ENCODE measurements around the gene MMRN1.

MMRN1 gene

DNA sequence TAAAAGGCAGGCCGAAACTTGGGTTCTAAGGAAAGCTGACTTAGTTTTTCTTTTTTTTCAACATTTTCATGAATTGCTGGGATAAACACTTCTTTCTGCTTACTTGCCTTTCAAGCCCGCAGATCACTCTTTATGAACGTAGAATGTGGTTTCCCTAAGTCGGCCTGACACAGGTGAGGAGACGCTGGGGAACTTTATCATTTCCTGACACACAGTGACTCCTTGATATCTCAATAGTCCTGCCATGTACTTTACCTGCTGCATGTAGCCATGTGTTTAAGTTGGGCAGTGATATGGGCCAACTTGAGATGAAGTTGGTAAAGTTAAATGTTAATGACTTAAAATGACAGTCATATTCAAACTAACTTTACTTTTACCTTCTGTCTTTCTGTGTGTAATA, 31.1 kb upstream of the MMRN1 start:
- TF ChIP-seq, protein P1, sequence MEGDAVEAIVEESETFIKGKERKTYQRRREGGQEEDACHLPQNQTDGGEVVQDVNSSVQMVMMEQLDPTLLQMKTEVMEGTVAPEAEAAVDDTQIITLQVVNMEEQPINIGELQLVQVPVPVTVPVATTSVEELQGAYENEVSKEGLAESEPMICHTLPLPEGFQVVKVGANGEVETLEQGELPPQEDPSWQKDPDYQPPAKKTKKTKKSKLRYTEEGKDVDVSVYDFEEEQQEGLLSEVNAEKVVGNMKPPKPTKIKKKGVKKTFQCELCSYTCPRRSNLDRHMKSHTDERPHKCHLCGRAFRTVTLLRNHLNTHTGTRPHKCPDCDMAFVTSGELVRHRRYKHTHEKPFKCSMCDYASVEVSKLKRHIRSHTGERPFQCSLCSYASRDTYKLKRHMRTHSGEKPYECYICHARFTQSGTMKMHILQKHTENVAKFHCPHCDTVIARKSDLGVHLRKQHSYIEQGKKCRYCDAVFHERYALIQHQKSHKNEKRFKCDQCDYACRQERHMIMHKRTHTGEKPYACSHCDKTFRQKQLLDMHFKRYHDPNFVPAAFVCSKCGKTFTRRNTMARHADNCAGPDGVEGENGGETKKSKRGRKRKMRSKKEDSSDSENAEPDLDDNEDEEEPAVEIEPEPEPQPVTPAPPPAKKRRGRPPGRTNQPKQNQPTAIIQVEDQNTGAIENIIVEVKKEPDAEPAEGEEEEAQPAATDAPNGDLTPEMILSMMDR (IDR thresholded peaks at IDR 0.05; ENCODE audit: insufficient read depth, low read length, poor library complexity, severe bottlenecking) = no peak

DNA sequence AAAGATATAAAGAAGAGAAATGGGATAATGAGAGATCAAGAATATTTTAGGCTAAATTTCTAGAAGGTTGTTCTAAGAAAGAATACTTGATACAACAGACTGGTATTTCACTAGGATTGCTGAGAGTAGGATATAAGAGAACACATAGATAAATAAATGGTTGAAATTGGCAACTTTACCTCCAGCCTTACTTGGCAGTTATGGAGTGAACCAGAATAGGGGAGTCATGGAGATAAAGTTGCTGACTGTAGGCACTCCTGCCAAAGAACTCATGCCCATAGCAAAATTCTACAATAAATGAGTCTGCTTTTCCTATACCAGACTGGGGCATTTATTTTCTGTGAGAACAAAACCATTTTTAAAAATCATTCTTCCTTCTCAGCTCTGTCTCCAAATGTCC, 26.4 kb upstream of the MMRN1 start:
- DNase-seq (ENCODE audit: extremely low read depth, insufficient read length) = no peak
- H3K27me3 ChIP-seq (replicated peaks; ENCODE audit: control insufficient read depth, insufficient read depth, low read length) = no peaks in the 10 kb centered on the region
- TF ChIP-seq, protein P1 (IDR thresholded peaks at IDR 0.05; ENCODE audit: insufficient read depth, low read length, poor library complexity, severe bottlenecking) = no peak
- H3K36me3 ChIP-seq (ENCODE audit: control insufficient read depth, insufficient read depth, low read length) = no peaks in the 10 kb centered on the region
- H3K4me3 ChIP-seq (replicated peaks; ENCODE audit: low read depth, low read length) = no peak overlapping the region

More for the DNA sequence above, 31.1 kb upstream of the MMRN1 start:
- DNase-seq (ENCODE audit: extremely low read depth, insufficient read length) = no peak
- Histone ChIP-seq H3K27me3 (replicated peaks; ENCODE audit: control insufficient read depth, insufficient read depth, low read length) (no peaks in the 10 kb centered on the region; the same call in 1 of the 2 replicates), H3K4me3 (replicated peaks; ENCODE audit: low read depth, low read length) (no peak overlapping the region), H3K36me3 (ENCODE audit: control insufficient read depth, insufficient read depth, low read length) (no peaks in the 10 kb centered on the region)

DNA sequence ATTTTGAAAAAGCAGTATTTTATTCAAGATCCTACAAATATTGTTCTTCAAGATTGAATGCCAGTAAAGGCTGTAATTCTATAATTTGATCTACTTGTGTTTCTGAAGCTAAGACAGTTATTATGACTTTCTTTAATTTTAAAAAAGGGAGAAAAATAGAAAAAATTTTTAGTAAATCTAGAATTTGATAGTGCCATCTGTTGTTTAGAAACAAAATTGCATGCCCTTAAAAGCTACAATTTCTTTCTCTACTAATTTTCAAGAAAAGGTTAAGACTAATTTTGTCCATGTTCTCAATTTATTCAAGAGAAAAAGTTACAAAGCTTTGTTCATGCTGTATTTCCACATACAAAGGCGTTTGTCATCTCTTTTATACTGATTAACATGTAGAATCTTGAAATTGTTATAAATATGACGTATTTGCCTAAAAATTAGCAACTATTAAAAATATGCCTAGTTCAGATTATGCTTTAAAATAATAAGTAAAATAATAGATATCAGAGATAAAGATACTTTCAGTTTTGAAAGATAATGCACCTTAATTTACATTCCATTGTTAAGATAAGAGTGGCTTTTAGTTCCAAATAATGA, 25.6 kb upstream of the MMRN1 start:
- TF ChIP-seq, protein P1 (IDR thresholded peaks at IDR 0.05; ENCODE audit: insufficient read depth, low read length, poor library complexity, severe bottlenecking) = peak; percentile 34
- Histone ChIP-seq H3K4me3 (replicated peaks; ENCODE audit: low read depth, low read length) (no peak overlapping the region), H3K36me3 (ENCODE audit: control insufficient read depth, insufficient read depth, low read length) (no peaks in the 10 kb centered on the region), H3K27me3 (replicated peaks; ENCODE audit: control insufficient read depth, insufficient read depth, low read length) (no peaks in the 10 kb centered on the region)
- DNase-seq (ENCODE audit: extremely low read depth, insufficient read length) = no peak

DNA sequence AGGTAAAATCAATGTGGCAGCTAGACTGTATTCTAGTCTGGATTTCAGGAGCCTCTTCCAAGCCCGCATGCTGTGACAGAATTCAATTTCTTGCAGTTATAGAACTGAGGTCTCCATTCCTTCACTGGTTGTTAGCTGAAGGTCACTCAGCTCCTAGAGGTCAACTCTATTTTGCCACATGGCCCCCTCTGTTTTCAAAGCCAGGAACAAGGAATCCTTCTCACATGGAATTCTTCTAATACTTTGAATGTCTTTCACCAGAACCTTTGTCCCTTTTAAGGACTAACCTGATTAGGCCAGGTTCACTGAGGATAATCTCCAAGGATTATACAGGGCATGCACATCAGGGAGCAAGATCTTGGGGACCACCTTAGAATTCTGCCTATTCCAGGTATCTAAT, 23.4 kb upstream of the MMRN1 start:
- Histone ChIP-seq H3K4me3 (replicated peaks; ENCODE audit: low read depth, low read length) (no peak overlapping the region), H3K27me3 (replicated peaks; ENCODE audit: control insufficient read depth, insufficient read depth, low read length) (no peaks in the 10 kb centered on the region), H3K36me3 (ENCODE audit: control insufficient read depth, insufficient read depth, low read length) (no peaks in the 10 kb centered on the region)
- DNase-seq (ENCODE audit: extremely low read depth, insufficient read length) = no peak
- TF ChIP-seq, protein P1 (IDR thresholded peaks at IDR 0.05; ENCODE audit: insufficient read depth, low read length, poor library complexity, severe bottlenecking) = no peak

DNA sequence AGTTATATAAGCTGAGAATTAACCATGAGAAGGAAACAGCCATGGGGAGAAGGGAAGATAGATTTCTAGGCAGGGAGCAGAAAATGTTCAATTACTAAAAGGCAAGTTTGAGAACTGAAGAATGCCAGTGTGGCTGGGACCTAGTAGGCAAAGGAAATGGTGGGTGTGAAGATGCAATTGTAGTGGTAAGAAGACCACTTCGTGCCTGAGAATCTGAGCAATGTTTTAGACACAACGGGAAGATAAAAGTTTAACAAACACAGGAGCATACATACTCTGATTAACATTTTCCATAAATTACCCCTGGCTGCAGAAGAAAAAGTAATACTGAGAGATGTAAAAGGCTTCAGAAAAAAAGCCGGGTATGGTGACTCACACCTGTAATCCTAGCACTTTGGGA, 18.1 kb upstream of the MMRN1 start:
- Histone ChIP-seq H3K36me3 (ENCODE audit: control insufficient read depth, insufficient read depth, low read length) (no peaks in the 10 kb centered on the region), H3K4me3 (replicated peaks; ENCODE audit: low read depth, low read length) (no peak overlapping the region), H3K27me3 (replicated peaks; ENCODE audit: control insufficient read depth, insufficient read depth, low read length) (no peaks in the 10 kb centered on the region)
- TF ChIP-seq, protein P1 (IDR thresholded peaks at IDR 0.05; ENCODE audit: insufficient read depth, low read length, poor library complexity, severe bottlenecking) = no peak
- no peak for DNase-seq (ENCODE audit: extremely low read depth, insufficient read length)

DNA sequence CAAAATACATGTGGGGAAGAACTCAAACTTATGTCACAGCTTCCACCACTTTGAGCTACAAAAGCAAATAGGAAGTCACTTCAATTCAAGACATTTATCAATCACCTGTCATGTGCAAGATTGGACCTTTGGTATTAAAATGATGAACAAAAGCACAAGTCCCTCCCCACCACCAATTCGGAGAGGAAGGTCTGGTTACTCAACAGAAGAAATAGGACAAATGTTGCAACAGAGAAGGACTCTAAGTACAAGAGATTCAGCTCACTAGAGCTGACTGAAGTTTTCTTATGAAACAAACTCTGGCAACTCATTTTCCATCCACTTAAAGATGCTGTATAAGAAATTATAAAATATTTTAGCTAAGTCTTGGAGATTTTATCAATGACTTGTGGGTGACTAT, 16.0 kb upstream of the MMRN1 start:
- H3K4me3 ChIP-seq (replicated peaks; ENCODE audit: low read depth, low read length) = no peak overlapping the region
- TF ChIP-seq, protein P1 (IDR thresholded peaks at IDR 0.05; ENCODE audit: insufficient read depth, low read length, poor library complexity, severe bottlenecking) = no peak
- no peaks in the 10 kb centered on the region for H3K27me3 ChIP-seq (replicated peaks; ENCODE audit: control insufficient read depth, insufficient read depth, low read length)
- H3K36me3 ChIP-seq (ENCODE audit: control insufficient read depth, insufficient read depth, low read length) = no peaks in the 10 kb centered on the region
- no peak for DNase-seq (ENCODE audit: extremely low read depth, insufficient read length)
